ENCODE results near the gene KIF18A.

DNA sequence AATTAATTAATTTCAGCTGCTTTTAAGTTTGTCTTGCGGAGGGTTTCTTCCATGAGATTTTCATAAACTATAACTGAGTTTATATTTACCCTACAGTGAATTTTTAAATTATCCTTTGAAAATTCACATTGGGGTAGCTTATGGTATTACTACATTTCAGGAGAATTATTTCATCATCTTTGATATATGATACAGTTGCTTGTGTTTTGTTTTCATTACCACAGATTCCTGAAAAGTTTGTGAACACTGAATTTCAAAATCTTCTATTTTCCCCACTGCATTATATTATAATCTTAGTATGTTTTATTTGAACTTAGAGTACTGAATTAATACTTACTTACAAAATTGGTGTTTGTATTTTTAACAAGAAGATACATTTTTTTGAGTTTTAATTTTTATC lies 24.6 kb upstream of the KIF18A start:
- TF ChIP-seq, protein P1, sequence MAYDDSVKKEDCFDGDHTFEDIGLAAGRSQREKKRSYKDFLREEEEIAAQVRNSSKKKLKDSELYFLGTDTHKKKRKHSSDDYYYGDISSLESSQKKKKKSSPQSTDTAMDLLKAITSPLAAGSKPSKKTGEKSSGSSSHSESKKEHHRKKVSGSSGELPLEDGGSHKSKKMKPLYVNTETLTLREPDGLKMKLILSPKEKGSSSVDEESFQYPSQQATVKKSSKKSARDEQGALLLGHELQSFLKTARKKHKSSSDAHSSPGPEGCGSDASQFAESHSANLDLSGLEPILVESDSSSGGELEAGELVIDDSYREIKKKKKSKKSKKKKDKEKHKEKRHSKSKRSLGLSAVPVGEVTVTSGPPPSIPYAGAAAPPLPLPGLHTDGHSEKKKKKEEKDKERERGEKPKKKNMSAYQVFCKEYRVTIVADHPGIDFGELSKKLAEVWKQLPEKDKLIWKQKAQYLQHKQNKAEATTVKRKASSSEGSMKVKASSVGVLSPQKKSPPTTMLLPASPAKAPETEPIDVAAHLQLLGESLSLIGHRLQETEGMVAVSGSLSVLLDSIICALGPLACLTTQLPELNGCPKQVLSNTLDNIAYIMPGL (CRISPR knock-in tag; IDR thresholded peaks at IDR 0.05): no peak
- no peak for TF ChIP-seq JUN (CRISPR knock-in tag; IDR thresholded peaks at IDR 0.05)
